Epidermal melanocyte (primary cell): ENCODE measurements around the gene SMNDC1.
A peak's percentile ranks its signal among the peaks of the same experiment; 100 is the strongest.
"Not testable (repeated sequence)": the region's sequence is repeated elsewhere in the genome, so short reads cannot be mapped to it uniquely, and the experiment has no call there.

Experiments
- DNase-seq: peaks from one replicate; pipeline ENCODE4 v3.0.0; 2011; ENCODE audit warnings: low spot score; ENCODE audit not compliant: insufficient read length

Gene SMNDC1

GRCh38 chr10:110284262-110284661, 20.5 kb downstream of the SMNDC1 start:
- DNase-seq, result no peak

- no peak for DNase-seq
Observed at GRCh38 chr10:110279407-110279986, 25.2 kb downstream of the SMNDC1 start.

GRCh38 chr10:110278562-110279406, 25.9 kb downstream of the SMNDC1 start:
- no peak for DNase-seq

- DNase-seq, result no peak
Observed at GRCh38 chr10:110277591-110277990, 27.1 kb downstream of the SMNDC1 start.

- no peak for DNase-seq
Observed at GRCh38 chr10:110276603-110277002, 28.1 kb downstream of the SMNDC1 start.

- no peak for DNase-seq
Observed at GRCh38 chr10:110275128-110275729, 29.5 kb downstream of the SMNDC1 start.

GRCh38 chr10:110274647-110275046, 30.1 kb downstream of the SMNDC1 start:
- DNase-seq, result no peak

GRCh38 chr10:110274072-110274627, 30.6 kb downstream of the SMNDC1 start:
- no peak for DNase-seq

GRCh38 chr10:110273474-110273873, 31.2 kb downstream of the SMNDC1 start:
- no peak for DNase-seq

GRCh38 chr10:110272995-110273394, 31.7 kb downstream of the SMNDC1 start:
- not testable (repeated sequence) for DNase-seq

- peak; percentile 30 for DNase-seq
Observed at GRCh38 chr10:110269374-110270318, 35.1 kb downstream of the SMNDC1 start.

GRCh38 chr10:110268971-110269370, 35.7 kb downstream of the SMNDC1 start:
- no peak for DNase-seq

- no peak for DNase-seq
Observed at GRCh38 chr10:110268442-110268841, 36.3 kb downstream of the SMNDC1 start.

GRCh38 chr10:110267276-110267675, 37.4 kb downstream of the SMNDC1 start:
- DNase-seq, result no peak

GRCh38 chr10:110265573-110266193, 39.0 kb downstream of the SMNDC1 start:
- DNase-seq, result no peak

GRCh38 chr10:110263164-110263563, 41.6 kb downstream of the SMNDC1 start:
- DNase-seq, result no peak

GRCh38 chr10:110260746-110261477, 43.8 kb downstream of the SMNDC1 start:
- no peak for DNase-seq

GRCh38 chr10:110259317-110259716, 45.4 kb downstream of the SMNDC1 start:
- DNase-seq, result no peak

- no peak for DNase-seq
Observed at GRCh38 chr10:110258542-110258941, 46.2 kb downstream of the SMNDC1 start.

- DNase-seq, result no peak
Observed at GRCh38 chr10:110254467-110254866, 50.3 kb downstream of the SMNDC1 start.
